Hepatocyte (in vitro differentiated cells): Measurements from ENCODE around the gene PRKAG2. TPM values are rescaled to one million over a fixed set of nuclear protein-coding genes. Genes with fewer than 3 reads are reported as not detected.

ENCODE experiments used
- DNase-seq: peaks from one replicate; pipeline ENCODE4 v3.0.0-alpha.2; 2016; ENCODE audit warnings: low spot score
- H2AFZ ChIP-seq: fragments of 200-600 bp; sonication (generic); 2 replicates; pipeline ENCODE4 v1.6.0; 2016; ENCODE audit warnings: antibody characterized with exemption, mild to moderate bottlenecking
- H3K27ac ChIP-seq: fragments of 200-600 bp; sonication (generic); 2 replicates; pipeline ENCODE4 v1.5.1; 2016; ENCODE audit warnings: mild to moderate bottlenecking
- H3K27me3 ChIP-seq: fragments of 200-600 bp; sonication (generic); 2 replicates; pipeline ENCODE4 v1.6.1; 2016
- H3K36me3 ChIP-seq: fragments of 200-600 bp; sonication (generic); replicated peaks from 2 replicates; pipeline ENCODE4 v1.5.1; 2016; ENCODE audit warnings: low read depth; ENCODE audit not compliant: insufficient read depth
- H3K4me1 ChIP-seq: fragments of 200-600 bp; sonication (generic); 2 replicates; pipeline ENCODE4 v1.5.1; 2016; ENCODE audit warnings: mild to moderate bottlenecking, moderate library complexity; ENCODE audit not compliant: insufficient read depth
- H3K4me2 ChIP-seq: fragments of 200-600 bp; sonication (generic); 2 replicates; pipeline ENCODE4 v1.6.0; 2016
- H3K4me3 ChIP-seq: fragments of 200-600 bp; sonication (generic); 2 replicates; pipeline ENCODE4 v1.5.1; 2016; ENCODE audit warnings: mild to moderate bottlenecking
- H3K79me2 ChIP-seq: fragments of 200-600 bp; sonication (generic); 2 replicates; pipeline ENCODE4 v1.6.0; 2017; ENCODE audit warnings: mild to moderate bottlenecking
- H3K9me2 ChIP-seq: fragments of 200-600 bp; sonication (generic); replicated peaks from 2 replicates; pipeline ENCODE4 v1.6.0; 2017; ENCODE audit warnings: mild to moderate bottlenecking; ENCODE audit not compliant: insufficient read depth
- H3K9me3 ChIP-seq: fragments of 200-600 bp; sonication (generic); 2 replicates; pipeline ENCODE4 v1.5.1; 2016; ENCODE audit warnings: low read depth, mild to moderate bottlenecking
- H4K20me1 ChIP-seq: fragments of 200-600 bp; sonication (generic); 2 replicates; pipeline ENCODE4 v1.6.0; 2016; ENCODE audit warnings: mild to moderate bottlenecking; ENCODE audit not compliant: insufficient read depth, poor library complexity, severe bottlenecking
- CTCF ChIP-seq: fragments of 200-600 bp; sonication (generic); IDR thresholded peaks from 2 replicates; pipeline ENCODE4 v1.5.1; 2016; ENCODE audit warnings: antibody characterized with exemption, mild to moderate bottlenecking; ENCODE audit not compliant: poor library complexity
- EZH2 ChIP-seq: fragments of 200-600 bp; sonication (generic); IDR thresholded peaks from 2 replicates; pipeline ENCODE4 v1.6.1; 2016; ENCODE audit warnings: antibody characterized with exemption, mild to moderate bottlenecking, borderline replicate concordance
- EZH2phosphoT487 ChIP-seq: fragments of 200-600 bp; sonication (generic); IDR thresholded peaks from one replicate; pipeline ENCODE4 v1.6.1; 2018; ENCODE audit warnings: antibody characterized with exemption, mild to moderate bottlenecking, low read depth, moderate library complexity; ENCODE audit not compliant: unreplicated experiment, severe bottlenecking
- WGBS: methylation state at CpG from one replicate; pipeline ENCODE4 v1.1.6; 2016; ENCODE audit warnings: low lambda C conversion rate; ENCODE audit errors: missing lambda C conversion rate; 5-methylcytosine and 5-hydroxymethylcytosine counted together
- polyA plus RNA-seq: library from polyadenylated mRNA; unstranded; fragments of >200 nt; fragmentation: Nextera tagmentation; extraction: Ambion mirVana; gene quantifications from 2 replicates; pipeline ENCODE4 v1.2.1, GENCODE V29; 2016
- total RNA-seq: library from RNA; depleted of rRNA; stranded (reverse); fragments of >200 nt; gene quantifications from 2 replicates; pipeline ENCODE4 v1.2.3, GENCODE V29; 2014

Gene PRKAG2
- total and polyA plus RNA-seq, 2 experiments from 2014 or later, result 17.8 to 23.4 TPM

GRCh38 chr7:151665368-151665767 is 211.5 kb downstream of the PRKAG2 start:
- TF ChIP-seq EZH2 (no peak), CTCF (no peak), EZH2phosphoT487 (no peak)
- H3K36me3 ChIP-seq, result no peaks in the 10 kb centered on the region
- H3K9me3 ChIP-seq, result no peaks in the 10 kb centered on the region
- H3K4me3 ChIP-seq, result no peak overlapping the region
- H3K27me3 ChIP-seq, result no peaks in the 10 kb centered on the region
- DNase-seq, result peak; percentile 50
- no peaks in the 10 kb centered on the region for H4K20me1 ChIP-seq
- H2AFZ ChIP-seq, result no peak overlapping the region
- no peaks in the 10 kb centered on the region for H3K4me1 ChIP-seq
- WGBS, result 73% methylated on average over 6 of the region's 6 CpGs
- H3K4me2 ChIP-seq, result peak overlapping the region; percentile 3
- no peaks in the 10 kb centered on the region for H3K9me2 ChIP-seq
- H3K27ac ChIP-seq, result peak overlapping the region; percentile 59
- H3K79me2 ChIP-seq, result no peaks in the 10 kb centered on the region

- DNase-seq, result no peak
Measured at GRCh38 chr7:151664268-151664667, 212.6 kb downstream of the PRKAG2 start.

GRCh38 chr7:151663382-151664100 is 213.4 kb downstream of the PRKAG2 start:
- Histone ChIP-seq H3K4me3 (no peak overlapping the region), H3K27me3 (no peaks in the 10 kb centered on the region), H3K27ac (no peak overlapping the region), H3K9me3 (no peaks in the 10 kb centered on the region), H3K4me2 (no peak overlapping the region), H3K79me2 (no peaks in the 10 kb centered on the region), H2AFZ (no peak overlapping the region), H3K9me2 (no peaks in the 10 kb centered on the region), H4K20me1 (no peaks in the 10 kb centered on the region), H3K36me3 (no peaks in the 10 kb centered on the region), H3K4me1 (no peaks in the 10 kb centered on the region)
- no peak for DNase-seq
- 96% methylated on average over 13 of the region's 13 CpGs for WGBS
- no peak for TF ChIP-seq EZH2
- no peak for TF ChIP-seq EZH2phosphoT487
- TF ChIP-seq CTCF, result no peak

More at GRCh38 chr7:151664268-151664667, 212.6 kb downstream of the PRKAG2 start:
- 86% methylated on average over 3 of the region's 3 CpGs for WGBS
- no peaks in the 10 kb centered on the region for H3K4me1 ChIP-seq
- no peaks in the 10 kb centered on the region for H3K79me2 ChIP-seq
- TF ChIP-seq CTCF, result no peak
- no peak for TF ChIP-seq EZH2phosphoT487
- no peak for TF ChIP-seq EZH2
- no peaks in the 10 kb centered on the region for H4K20me1 ChIP-seq
- H2AFZ ChIP-seq, result no peak overlapping the region
- H3K9me3 ChIP-seq, result no peaks in the 10 kb centered on the region
- H3K4me2 ChIP-seq, result no peak overlapping the region
- no peaks in the 10 kb centered on the region for H3K9me2 ChIP-seq
- no peaks in the 10 kb centered on the region for H3K27me3 ChIP-seq
- H3K27ac ChIP-seq, result no peak overlapping the region
- no peaks in the 10 kb centered on the region for H3K36me3 ChIP-seq
- no peak overlapping the region for H3K4me3 ChIP-seq
